ENCODE measurements around the gene BPTF.
A peak's percentile ranks its signal among the peaks of the same experiment; 100 is the strongest.
"Not testable (repeated sequence)": the region's sequence is repeated elsewhere in the genome, so short reads cannot be mapped to it uniquely, and the experiment has no call there.

The BPTF gene

GRCh38 chr17:68018493-68018892, 193.2 kb downstream of the BPTF start:
- DNase-seq, result not testable (repeated sequence)

DNA sequence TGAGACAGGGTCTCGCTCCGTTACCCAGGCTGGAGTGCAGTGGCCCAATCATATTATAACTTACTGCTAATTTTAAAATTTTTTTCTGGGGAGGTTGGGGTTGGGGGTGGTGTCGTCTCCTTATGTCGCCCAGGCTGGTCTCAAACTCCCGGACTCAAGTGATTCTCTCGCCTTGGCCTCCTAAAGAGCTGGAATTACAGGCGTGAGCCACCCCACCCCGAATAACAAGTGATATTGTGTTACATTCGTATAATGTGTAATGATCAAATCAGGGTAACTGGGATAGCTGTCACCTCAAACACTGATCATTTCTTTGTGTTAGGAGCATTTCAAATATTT, 194.0 kb downstream of the BPTF start:
- DNase-seq, result no peak

- peak; percentile 98 for DNase-seq
Measured at GRCh38 chr17:68019675-68020408, 194.5 kb downstream of the BPTF start.

DNA sequence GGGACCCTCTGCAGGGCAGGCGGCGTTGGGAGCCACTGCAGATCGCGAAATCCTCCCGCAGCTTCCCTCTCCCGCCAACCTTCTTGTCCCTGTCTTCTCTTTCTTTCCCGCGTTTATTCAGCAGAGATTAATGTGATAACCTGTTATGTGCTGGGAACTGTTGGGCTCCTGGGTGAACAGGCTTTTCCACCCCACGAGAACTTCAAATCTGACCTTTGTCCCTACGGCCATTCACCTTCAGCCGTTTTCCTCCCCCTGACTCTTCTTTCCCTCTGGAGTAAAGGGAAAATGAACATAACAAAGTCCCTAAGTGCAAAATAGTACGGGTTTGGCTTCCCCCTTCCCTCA, 195.1 kb downstream of the BPTF start:
- DNase-seq, result no peak

DNA sequence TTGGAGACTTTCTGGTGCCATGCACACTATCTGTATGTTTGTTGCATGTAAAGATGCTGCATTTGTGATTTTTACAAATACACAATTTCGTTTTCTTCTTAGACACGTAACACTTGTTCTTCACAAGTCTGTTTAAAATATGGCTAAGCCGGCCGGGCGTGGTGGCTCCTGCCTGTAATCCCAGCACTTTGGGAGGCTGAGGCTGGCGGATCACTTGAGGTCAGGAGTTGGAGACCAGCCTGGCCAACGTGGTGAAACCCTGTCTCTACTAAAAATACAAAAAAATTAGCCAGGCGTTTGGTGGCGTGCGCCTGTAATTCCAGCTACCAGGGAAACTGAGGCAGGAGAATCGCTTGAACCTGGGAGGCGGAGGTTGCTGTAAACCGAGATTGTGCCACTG, 195.5 kb downstream of the BPTF start:
- DNase-seq, result not testable (repeated sequence)

- DNase-seq, result no peak
Measured at GRCh38 chr17:68021963-68022362, 196.7 kb downstream of the BPTF start.

GRCh38 chr17:68022547-68022946, 197.2 kb downstream of the BPTF start:
- peak; percentile 12 for DNase-seq

DNA sequence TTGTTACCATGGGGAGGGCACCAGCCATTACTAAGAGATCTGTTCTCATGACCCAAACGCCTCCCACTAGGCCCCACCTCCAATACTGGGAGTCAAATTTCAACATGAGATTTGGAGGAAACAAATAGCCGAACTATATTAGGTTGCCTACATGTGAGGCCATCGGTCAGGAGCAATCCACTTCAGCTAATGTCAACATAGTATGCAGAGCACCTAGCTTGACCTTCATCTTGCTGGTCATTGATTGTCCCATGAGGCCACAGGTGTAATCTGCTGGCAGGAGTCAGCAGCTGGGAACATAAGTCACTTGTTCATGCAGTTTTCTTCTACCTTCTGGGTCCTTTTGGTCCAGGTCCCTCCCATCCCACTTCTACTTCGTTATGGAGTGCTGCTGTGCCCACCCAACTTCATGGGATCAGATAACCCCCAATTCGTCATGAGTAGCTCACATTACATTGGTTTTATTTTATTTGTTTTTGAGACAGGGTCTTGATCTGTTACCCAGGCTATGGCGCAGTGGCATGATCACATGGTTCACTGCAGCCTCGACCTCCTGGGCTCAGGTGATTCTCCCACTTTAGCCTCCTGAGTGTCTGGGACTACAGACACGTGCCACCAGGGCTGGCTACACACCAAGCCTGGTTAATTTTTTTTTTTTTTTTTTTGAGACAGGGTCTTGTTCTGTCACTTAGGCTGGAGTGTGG, 204.4 kb downstream of the BPTF start:
- DNase-seq, result no peak

Data from hematopoietic multipotent progenitor cell treated with erythropoietin and hydrocortisone succinate and interleukin-3 and kit ligand, for 4 days (in vitro differentiated cells).